SK-N-SH treated with all-trans-retinoic acid at 6 μM for 48 hours (cell line): ENCODE results near the gene TRIM10.

Experiments used
- ARNTL ChIP-seq: fragments of 450-650 bp; formaldehyde crosslinking; IDR thresholded peaks from 2 replicates; pipeline ENCODE4 v1.5.0; 2020; ENCODE audit warnings: low read depth, mild to moderate bottlenecking, moderate library complexity, borderline replicate concordance
- ISL1 ChIP-seq: fragments of 250-450 bp; sonication (Bioruptor Pico); IDR thresholded peaks from 2 replicates; pipeline ENCODE4 v2.1.2; 2022; ENCODE audit warnings: mild to moderate bottlenecking, moderate library complexity
- PPARA ChIP-seq: fragments of 250-450 bp; sonication (Bioruptor Pico); IDR thresholded peaks from 2 replicates; pipeline ENCODE4 v1.5.0; 2020; ENCODE audit warnings: mild to moderate bottlenecking, borderline replicate concordance
- RARB ChIP-seq: fragments of 250-450 bp; sonication (Bioruptor Pico); IDR thresholded peaks from 2 replicates; pipeline ENCODE4 v1.8.0; 2021; ENCODE audit warnings: mild to moderate bottlenecking, moderate library complexity
- TOX ChIP-seq: fragments of 250-450 bp; sonication (Bioruptor Pico); IDR thresholded peaks from 2 replicates; pipeline ENCODE4 v1.8.0; 2021; ENCODE audit warnings: mild to moderate bottlenecking, moderate library complexity, borderline replicate concordance
- ZFP3 ChIP-seq: fragments of 250-450 bp; sonication (Bioruptor Pico); IDR thresholded peaks from 2 replicates; pipeline ENCODE4 v1.5.0; 2020; ENCODE audit warnings: mild to moderate bottlenecking, moderate library complexity
- ZFP30 ChIP-seq: fragments of 450-650 bp; formaldehyde crosslinking; IDR thresholded peaks from 2 replicates; pipeline ENCODE4 v1.5.0; 2022; ENCODE audit warnings: mild to moderate bottlenecking, moderate library complexity
- ZNF565 ChIP-seq: fragments of 450-650 bp; formaldehyde crosslinking; conservative IDR thresholded peaks from 2 replicates; pipeline ENCODE4 v1.5.0; 2020; ENCODE audit warnings: low read depth, mild to moderate bottlenecking, moderate library complexity
- ZNF70 ChIP-seq: fragments of 450-650 bp; formaldehyde crosslinking; IDR thresholded peaks from 2 replicates; pipeline ENCODE4 v1.5.0; 2020; ENCODE audit warnings: mild to moderate bottlenecking, moderate library complexity
- TF ChIP-seq, protein P1 (sequence below): fragments of 250-450 bp; sonication (Bioruptor Pico); IDR thresholded peaks from 2 replicates; pipeline ENCODE4 v1.8.0; 2020; ENCODE audit warnings: mild to moderate bottlenecking, moderate library complexity, borderline replicate concordance
- TF ChIP-seq, protein P2 (sequence below): fragments of 250-450 bp; sonication (Bioruptor Pico); IDR thresholded peaks from 2 replicates; pipeline ENCODE4 v1.5.1; 2020; ENCODE audit warnings: low read depth, mild to moderate bottlenecking, moderate library complexity
- TF ChIP-seq, protein P3 (sequence below): fragments of 250-450 bp; sonication (Bioruptor Pico); IDR thresholded peaks from 2 replicates; pipeline ENCODE4 v1.8.0; 2021; ENCODE audit warnings: low read depth, mild to moderate bottlenecking, moderate library complexity, borderline replicate concordance

GRCh38 chr6:30149234-30149633, 11.8 kb downstream of the TRIM10 start:
- TF ChIP-seq ZFP3 = no peak
- no peak for TF ChIP-seq ZFP30 (CRISPR knock-in tag)
- no peak for TF ChIP-seq RARB
- TF ChIP-seq, protein P1, sequence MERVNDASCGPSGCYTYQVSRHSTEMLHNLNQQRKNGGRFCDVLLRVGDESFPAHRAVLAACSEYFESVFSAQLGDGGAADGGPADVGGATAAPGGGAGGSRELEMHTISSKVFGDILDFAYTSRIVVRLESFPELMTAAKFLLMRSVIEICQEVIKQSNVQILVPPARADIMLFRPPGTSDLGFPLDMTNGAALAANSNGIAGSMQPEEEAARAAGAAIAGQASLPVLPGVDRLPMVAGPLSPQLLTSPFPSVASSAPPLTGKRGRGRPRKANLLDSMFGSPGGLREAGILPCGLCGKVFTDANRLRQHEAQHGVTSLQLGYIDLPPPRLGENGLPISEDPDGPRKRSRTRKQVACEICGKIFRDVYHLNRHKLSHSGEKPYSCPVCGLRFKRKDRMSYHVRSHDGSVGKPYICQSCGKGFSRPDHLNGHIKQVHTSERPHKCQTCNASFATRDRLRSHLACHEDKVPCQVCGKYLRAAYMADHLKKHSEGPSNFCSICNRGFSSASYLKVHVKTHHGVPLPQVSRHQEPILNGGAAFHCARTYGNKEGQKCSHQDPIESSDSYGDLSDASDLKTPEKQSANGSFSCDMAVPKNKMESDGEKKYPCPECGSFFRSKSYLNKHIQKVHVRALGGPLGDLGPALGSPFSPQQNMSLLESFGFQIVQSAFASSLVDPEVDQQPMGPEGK = no peak
- TF ChIP-seq, protein P2, sequence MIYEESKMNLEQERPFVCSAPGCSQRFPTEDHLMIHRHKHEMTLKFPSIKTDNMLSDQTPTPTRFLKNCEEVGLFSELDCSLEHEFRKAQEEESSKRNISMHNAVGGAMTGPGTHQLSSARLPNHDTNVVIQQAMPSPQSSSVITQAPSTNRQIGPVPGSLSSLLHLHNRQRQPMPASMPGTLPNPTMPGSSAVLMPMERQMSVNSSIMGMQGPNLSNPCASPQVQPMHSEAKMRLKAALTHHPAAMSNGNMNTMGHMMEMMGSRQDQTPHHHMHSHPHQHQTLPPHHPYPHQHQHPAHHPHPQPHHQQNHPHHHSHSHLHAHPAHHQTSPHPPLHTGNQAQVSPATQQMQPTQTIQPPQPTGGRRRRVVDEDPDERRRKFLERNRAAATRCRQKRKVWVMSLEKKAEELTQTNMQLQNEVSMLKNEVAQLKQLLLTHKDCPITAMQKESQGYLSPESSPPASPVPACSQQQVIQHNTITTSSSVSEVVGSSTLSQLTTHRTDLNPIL (CRISPR knock-in tag) = no peak
- TF ChIP-seq ISL1 = no peak
- TF ChIP-seq, protein P3, sequence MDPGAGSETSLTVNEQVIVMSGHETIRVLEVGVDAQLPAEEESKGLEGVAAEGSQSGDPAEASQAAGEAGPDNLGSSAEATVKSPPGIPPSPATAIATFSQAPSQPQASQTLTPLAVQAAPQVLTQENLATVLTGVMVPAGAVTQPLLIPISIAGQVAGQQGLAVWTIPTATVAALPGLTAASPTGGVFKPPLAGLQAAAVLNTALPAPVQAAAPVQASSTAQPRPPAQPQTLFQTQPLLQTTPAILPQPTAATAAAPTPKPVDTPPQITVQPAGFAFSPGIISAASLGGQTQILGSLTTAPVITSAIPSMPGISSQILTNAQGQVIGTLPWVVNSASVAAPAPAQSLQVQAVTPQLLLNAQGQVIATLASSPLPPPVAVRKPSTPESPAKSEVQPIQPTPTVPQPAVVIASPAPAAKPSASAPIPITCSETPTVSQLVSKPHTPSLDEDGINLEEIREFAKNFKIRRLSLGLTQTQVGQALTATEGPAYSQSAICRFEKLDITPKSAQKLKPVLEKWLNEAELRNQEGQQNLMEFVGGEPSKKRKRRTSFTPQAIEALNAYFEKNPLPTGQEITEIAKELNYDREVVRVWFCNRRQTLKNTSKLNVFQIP (CRISPR knock-in tag) = no peak
- TF ChIP-seq ZNF70 (CRISPR knock-in tag) = no peak
- no peak for TF ChIP-seq PPARA (CRISPR knock-in tag)
- no peak for TF ChIP-seq ARNTL (CRISPR knock-in tag)
- TF ChIP-seq TOX (CRISPR knock-in tag) = no peak
- no peak for TF ChIP-seq ZNF565 (CRISPR knock-in tag)
